HG02970 (cell line): ENCODE results near the gene ARID5B.

Source experiments
- ATAC-seq: cut with Tn5 transposase; IDR thresholded peaks from one replicate; pipeline ENCODE4 v1.9.1; 2021; ENCODE audit warnings: mild to moderate bottlenecking, moderate library complexity, moderate number of reproducible peaks; ENCODE audit not compliant: unreplicated experiment, low FRiP score

ARID5B gene

DNA sequence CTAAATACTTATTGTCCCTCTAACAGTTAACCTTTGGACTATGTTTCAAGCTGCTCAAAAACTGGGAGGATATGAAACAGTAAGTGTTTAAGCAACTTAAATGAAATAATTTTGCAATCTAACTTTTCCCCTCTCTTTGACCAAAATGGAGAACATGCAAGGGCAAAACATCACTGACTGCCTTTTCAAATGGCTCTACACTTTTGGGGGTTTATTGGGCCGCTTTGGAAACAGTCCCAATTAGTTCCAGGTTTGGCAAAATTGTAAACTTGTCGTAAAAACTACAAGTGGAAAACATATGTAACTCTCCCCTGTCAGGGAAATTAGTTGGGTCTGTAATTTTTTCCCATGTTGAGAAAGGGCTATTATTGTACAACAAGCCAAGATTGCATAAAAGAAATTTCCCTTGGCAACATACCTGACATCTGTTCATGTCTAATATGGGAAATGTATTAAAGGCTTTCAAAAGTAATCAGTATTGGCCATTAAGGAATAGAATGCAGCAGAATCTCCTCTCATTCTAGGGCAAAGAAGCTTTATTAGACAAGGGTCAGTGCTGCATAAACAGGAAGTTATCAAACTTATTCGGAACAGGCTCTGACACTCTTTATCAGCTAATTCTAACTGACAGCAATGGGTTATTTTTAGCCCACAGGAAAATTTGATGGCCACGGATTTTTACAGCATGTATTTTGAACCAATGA, 157.9 kb downstream of the ARID5B start:
- ATAC-seq: no peak

DNA sequence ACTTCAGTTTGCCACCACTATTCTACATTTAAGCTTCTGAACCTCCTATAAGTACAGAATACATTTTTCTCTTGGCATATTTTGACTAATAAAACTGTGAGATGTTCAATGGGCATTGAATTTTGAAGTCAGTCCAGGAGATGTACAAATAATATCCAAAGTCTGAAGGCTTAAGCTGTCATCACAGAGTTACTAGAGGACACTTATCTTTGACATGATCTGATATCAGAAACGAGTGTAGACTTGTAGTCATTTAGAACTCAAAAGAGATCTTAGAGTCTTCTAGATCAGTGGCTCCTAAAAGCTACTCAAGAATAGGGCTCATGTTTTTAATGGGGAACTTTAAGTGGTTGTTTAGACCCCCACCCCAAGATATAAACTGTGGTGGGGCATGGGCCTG, 160.5 kb downstream of the ARID5B start:
- ATAC-seq: no peak

DNA sequence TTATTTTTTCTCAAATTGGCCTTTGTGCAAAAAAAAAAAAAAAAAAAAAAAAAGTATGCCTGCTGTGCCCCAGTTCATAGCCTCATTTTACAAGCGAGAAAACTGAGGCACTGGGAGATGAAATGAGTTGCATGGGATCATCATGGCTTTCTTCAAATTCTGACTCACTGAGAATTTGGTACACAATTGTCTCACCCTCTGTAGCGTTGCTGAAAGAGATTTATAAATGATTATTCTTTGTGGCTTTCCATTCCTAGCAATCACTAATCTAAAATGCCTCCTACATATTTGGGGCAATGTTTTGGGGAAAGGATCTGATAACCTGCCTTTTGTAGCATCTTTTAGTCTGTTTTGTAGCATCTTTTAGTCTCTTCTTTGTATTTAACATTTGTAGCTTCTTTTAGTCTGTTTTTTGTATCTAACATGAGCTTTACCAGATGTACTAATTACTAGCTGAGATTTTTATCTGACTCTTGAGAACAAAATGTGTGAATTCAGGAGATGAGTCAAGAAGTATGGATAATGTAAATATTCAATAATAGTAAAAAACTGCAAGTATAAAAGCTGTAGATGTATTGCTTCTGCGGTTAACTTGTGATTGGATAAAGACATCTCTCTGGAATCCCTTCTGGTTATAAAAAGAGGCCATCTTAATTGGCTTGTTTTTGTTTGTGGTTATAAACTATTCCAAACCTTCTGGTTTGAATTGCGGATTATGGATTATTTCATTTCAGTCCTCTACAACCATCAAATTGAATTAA, 161.4 kb downstream of the ARID5B start:
- no peak for ATAC-seq

DNA sequence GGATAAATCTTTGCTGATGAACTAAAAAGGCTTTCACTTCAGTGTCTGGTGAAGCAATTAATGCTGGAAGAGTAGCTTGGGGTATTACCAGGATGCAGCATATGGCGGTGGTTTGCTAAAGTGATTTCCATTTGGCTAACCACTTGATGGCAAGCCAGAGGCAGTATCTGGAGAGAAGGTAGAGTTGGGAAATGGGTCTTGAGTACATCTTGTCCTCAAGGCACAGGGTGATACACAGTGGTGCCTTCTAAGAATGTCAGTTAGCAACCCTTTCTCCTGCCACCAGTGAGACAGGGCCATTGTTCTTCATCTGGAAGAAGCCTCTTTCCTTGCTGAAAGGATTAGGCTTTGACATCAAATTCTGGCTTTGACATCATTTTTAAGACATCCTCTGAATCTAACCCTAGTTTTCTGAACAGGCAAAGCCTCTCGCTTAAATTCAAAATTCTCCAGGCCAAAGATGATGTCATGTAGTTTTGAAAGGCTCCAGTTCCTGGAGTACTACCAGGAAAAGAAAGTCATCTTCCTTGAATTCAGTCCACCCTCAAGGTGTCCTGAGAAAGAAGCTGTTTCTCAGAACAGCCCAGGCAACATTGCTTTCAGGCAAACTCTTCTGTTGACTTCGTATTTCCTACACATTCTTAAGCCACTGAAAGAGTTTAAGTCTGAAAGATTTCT, 162.4 kb downstream of the ARID5B start:
- no peak for ATAC-seq

DNA sequence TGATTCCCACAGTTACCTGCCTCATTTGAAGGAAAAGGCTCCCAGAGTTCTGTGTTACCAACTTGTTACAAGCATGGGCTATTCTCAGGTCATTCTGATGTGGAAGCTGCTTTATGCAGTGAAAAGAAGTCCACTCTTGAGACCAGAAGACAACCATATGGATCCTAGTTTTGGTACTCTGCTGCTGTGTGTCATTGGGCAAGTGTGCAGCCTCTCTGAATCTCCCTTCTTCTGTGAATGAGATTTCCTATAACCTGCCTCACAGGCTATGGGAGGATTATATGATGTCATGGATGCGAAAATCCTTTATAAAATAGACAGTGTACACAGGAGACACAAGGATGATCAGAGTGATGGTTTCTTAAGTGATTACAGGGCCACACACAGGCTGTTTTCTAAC, 166.1 kb downstream of the ARID5B start:
- no peak for ATAC-seq

DNA sequence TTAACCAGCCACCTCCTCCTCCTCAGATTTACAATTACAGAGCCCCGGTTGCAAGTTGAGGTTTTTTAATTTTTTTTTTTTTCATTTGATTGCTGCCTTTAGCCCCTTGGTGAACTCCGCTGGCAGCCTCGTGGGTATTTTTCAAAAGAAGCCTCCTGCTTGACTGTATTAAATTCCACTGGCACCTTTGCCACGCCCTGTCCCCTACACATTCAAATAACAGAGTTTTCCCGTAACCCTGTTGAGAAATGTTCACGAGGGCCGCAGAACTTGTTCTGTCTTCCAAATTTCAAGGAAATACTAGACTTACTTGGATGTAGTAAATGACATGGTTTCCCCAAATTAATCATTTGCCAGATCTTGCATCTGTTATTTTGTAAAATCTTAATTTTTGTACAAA, 167.0 kb downstream of the ARID5B start:
- no peak for ATAC-seq

DNA sequence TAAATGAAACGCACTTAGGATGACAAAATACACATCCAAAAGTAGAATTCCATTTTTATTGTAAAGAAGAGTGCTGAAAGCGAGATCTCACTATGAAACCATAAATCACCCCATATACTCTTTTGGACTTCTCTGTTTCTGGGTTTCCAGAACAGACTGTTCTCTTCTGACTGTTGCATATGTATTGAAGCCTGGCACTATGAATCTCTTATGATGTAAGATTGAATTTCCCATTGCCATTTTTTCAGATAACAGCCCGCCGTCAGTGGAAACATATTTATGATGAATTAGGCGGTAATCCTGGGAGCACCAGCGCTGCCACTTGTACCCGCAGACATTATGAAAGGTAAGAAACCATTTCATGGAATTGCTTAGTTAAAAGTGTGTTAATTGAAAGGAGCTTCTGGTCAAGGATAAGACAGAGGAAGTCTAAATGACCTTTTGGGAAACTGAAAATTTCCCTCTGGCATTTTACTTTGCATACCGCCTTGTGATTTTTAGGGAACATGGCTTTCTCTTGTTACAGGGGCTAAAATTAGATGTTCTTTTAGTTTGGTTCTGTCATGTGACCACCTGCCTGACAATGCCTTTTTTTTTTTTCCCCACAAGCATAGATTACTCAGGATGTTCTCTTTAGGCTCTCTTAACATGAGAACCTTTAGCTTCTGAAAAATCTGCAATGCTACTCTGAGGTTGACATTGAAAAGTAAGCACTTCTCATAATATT, 168.1 kb downstream of the ARID5B start:
- no peak for ATAC-seq

DNA sequence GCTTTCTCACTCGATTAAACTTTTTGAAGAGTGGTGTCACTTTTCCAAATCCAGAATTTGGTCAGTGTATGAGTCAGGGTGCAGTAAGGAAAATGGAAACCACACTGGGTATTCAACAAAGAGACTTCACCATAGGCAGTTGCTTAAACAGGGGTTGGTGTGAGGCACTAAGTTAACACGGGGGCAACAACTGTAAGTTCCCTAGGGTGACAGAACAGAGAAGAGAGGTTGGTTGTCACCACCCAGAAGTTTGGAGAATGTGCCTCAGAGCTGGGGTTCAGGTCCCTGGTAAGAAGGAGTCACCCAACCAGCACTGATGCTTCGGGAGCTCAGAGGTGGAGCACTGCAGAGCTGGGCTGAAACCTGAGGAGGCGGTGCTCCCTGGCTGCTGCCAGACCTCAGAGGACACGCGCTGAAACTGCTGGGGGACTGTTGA, 170.4 kb downstream of the ARID5B start:
- no peak for ATAC-seq

DNA sequence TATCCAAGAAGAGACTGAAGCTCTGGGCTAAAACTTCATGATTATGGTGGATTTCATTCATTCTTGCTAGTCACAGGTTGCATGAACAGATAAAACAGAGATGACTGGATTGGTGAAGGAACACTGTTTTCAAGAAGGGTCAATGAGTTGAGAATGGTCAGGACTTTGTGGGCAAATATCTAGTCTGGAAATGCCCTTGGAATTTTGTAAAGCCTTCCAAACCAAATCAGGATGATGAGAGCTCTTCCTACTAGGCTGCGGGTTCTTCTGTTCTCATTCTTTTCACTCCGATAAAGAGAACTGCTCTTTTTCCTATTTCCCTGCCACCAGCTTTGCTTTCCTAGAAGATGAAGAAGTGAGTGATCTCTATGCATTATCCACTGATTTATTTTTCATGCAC, 171.4 kb downstream of the ARID5B start:
- ATAC-seq: no peak

DNA sequence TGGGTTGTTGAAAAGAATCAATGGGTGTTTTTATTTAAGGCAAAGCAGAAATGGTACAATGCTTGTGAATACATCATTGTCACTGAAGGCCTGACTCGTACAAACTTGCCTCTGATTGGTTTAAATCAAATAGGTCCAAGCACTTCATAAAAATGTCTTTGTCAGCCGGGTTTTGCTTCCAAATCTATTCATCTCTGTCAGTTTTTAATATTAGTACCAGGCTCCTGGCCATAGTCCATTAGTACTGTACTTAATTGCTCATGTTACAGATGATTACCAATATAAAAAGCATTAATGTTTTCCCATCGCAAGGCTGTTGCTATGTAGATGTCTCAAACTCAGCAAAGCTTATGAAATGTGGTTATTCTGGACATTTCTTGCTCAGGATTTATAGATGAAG, 171.9 kb downstream of the ARID5B start:
- no peak for ATAC-seq

DNA sequence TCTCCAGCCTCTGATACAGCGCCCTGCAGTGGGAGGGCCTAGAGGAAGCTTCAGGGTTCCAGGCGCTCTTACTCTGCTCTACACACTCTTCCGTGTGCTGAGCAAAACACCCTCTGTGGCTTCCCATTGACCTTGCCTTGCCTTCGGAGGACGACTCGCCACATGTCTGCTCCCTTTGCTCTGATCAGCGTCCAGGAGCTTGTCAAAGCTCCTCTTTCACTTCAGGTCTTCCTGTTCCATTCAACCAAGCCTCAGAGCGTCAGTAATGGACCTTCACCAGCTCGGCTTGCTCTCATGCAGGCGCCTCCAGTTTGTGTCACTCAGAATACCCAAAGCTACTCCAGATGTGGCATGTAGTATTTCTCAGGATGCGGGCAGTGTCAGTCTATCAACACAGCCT, 173.9 kb downstream of the ARID5B start:
- ATAC-seq: no peak

DNA sequence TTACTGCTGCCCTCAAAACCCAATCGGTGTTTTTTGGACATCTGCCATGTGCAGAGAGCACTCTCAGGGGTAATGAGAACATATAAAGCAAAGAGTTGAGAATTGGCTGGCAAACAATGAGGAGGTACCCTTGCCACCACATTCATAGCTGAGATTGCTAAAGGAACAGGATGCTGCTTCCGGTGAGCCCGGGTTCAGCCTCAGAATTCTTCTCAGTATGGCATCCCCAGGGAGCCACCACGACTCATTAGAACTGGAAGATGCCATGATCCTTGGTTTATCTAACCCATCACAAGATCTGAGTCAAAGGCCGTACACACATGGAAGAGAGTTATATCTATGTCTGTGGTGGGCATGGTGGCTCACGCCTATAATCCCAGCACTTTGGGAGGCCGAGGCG, 174.4 kb downstream of the ARID5B start:
- no peak for ATAC-seq

DNA sequence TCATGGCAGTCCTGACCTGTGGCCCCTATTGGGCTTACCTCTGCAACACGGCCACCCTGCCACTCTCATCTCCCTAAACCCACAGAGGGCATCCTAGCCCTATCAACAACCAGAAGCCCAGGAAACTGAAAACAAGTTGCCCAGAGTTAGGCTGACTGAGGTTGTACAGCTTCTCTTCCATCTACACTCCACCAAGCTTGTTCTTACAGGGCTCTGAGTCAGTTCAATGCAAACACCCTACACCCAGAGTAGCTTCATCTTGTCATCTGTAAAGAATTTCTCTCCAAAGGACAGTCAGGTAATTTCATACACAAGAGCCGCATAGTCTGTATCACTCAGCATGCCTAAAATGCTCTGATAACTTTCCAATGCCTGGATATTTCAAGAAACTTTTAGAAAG, 175.4 kb downstream of the ARID5B start:
- no peak for ATAC-seq

DNA sequence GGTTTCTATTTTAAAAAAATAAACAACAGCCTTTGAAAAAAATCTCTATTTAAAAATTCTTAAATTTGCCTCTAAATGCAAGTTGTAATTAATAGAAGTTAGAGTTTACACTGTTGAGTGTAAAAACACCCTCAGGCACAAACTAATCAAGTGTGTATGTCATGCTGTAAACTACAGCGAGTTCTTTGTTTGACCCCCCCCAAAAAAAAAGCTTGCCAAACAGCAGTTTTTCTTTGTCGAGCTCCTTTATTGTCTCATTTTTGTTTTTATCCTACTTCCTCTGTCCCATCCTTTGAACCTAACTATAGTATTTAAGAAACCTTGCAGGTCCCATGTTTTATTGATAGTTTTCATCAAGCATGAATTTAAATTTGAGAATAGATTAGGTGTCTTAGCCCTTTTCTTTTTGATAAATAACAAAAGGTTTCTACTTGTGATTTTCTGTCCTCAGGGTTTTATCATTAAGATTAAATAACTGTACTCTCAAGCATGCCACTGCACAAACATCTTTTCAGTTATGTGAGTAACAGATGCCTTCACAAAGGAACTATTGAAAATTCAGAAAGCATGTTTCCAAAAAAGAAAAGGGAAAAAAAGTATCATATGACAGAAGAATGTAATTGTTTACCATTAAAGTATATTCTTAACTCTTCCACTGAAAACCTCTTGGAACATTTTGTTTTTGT, 176.0 kb downstream of the ARID5B start:
- ATAC-seq: no peak

DNA sequence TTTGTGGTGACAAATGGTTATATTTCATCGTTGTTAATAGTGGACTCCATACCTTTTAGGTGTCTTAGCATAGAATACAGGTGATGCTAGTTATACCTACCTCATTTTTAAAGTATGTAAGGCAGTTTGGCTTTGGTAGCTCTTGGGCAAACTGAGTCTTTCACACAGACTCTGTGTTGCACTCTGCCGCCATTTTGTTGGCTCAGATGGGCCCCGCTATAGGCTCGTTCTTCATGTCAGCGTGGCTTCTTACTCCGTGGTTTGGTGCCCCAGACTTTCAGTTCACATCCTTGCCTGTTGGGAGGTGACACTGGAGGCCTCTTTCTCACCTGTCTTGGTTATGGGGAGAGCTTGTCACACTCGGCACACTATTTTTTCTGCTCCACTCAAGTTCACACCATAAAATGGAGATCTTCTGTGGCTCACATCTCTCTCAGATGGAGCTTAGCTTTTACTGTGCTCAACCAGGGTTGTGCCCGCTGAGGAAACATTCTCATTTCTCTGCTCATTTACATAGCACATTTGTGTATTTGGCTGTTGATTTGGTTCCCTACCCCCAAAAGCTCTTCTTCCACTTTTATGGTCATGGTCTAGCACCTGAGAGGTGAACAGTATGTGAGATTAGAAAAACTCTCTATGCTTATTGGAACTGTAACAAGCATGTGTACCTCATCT, 178.5 kb downstream of the ARID5B start:
- no peak for ATAC-seq

DNA sequence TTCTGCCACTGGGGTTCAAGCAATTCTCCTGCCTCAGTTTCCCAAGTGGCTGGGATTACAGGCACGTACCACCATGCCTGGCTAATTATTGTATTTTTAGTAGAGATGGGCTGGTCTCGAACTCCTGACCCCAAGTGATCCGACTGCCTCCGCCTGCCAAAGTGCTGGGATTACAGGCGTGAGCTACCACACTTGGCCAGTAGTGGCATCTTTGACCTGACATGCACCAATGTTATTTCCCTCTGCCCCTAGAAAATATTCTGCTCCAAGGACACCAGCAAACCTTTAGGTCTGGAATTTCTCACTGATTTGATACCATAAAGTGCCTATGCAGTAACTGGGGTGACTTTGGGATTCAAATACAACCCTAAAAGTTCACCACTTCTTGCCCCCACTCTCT, 179.4 kb downstream of the ARID5B start:
- no peak for ATAC-seq

DNA sequence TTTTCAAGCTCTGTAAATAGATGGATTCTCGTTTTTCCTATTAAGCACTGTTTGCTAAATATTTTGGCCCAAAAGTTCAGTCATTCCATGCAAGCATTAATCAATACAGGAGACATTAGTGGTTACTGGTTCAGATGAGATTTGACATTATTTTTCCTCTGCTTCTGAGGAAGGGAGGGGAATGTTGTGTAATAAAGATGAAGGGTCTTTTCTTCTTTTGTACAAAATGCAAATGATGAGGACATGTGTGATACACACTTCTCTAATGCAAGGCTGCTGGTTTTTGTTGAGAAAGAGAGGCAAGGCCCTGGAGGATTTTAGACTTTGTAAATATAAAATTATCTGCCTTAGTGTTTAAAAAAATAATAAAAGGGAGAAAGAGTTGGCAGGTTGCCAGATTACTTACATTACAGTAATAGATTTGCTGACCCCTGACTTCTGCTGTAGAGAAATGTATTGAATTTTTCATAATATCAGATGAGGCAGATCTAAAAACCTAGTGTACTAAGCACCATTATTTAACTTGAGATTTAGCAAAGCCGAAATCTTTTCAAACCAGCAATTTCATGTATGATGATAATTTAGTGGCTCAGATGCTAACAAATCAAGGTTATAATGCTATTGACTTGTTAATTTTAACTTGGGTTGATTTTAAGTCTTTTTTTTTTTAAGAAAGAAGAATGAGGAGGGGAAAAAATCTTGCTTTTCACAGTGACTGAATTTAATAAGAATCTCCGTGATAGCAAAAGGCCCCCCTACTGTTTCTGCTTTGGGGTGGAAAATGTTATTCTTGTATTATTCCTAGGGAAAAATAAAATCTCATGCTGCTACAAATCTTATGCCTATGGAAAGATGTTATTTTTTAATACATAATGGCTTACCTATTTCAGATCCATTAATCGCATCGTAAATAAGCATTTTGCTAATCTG, 180.1 kb downstream of the ARID5B start:
- no peak for ATAC-seq

DNA sequence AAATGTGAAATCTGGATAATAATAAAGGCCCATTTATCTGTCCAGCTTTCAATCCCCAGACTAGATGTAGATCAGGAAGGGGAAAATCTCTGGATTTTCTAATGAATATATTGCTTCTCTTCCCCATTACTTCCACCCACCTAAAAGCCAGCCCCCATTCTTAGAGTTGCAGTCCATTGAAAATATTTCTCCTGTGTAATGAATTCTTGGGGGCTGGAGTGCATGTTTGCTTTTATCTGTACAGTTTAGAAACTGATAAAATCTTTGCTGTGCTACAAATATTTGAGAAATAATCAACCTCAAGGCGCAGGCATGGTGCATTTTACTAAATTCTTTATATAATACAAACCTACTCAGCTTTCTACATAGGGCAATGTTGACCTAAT, 180.8 kb downstream of the ARID5B start:
- no peak for ATAC-seq
